NCI-H524 treated with DMSO at 0.1 percent for 48 hours (cell line): Measurements from ENCODE around the gene PLA2G1B.
A peak's percentile ranks its signal among the peaks of the same experiment; 100 is the strongest.

Source experiments
- DNase-seq: peaks from one replicate; lab custom pipeline; 2025; lab: John Stamatoyannopoulos, UW

The PLA2G1B gene

DNA sequence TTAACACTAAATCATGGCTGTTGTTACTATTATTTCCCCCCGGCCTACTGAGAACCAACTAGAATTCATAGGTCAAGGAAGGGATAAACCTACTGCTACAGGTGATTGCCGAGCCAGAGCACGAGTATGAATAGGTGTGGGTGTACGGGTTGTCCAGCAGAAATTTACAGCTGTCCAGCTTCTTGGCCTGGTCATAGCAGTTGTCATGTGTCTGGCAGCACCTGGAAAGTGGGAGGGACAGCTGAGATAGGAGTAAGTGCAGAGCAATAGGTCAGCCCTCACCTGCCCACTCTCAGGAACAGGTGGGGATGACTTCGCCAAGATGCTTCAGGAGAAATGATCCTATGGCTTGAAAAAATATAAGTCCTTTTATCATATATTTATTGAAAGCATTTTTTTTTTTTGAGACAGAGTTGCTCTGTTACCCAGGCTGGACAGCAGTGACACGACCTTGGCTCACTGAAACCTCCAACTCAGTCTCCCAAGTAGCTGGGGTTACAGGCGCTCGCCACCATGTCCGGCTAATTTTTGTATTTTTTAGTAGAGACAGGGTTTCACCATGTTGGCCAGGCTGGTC is 2.6 kb downstream of the PLA2G1B start:
- DNase-seq, result no peak

DNA sequence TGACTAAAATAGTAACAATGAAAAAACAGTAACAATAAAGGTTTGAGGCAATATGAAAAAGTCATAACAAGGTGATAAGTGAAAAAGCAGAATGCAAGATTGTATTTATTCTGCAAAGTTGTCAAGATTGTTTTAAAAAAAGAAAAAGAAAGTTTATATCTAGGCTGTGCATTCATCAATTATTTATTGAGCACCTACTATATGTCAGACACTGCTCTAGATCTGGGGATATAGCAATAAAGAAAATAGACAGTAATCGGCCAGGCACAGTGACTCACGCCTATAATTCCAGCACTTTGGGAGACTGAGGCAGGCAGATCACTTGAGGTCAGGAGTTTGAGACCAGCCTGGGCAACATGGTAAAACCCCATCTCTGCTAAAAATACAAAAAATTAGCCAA is 3.8 kb downstream of the PLA2G1B start:
- no peak for DNase-seq

DNA sequence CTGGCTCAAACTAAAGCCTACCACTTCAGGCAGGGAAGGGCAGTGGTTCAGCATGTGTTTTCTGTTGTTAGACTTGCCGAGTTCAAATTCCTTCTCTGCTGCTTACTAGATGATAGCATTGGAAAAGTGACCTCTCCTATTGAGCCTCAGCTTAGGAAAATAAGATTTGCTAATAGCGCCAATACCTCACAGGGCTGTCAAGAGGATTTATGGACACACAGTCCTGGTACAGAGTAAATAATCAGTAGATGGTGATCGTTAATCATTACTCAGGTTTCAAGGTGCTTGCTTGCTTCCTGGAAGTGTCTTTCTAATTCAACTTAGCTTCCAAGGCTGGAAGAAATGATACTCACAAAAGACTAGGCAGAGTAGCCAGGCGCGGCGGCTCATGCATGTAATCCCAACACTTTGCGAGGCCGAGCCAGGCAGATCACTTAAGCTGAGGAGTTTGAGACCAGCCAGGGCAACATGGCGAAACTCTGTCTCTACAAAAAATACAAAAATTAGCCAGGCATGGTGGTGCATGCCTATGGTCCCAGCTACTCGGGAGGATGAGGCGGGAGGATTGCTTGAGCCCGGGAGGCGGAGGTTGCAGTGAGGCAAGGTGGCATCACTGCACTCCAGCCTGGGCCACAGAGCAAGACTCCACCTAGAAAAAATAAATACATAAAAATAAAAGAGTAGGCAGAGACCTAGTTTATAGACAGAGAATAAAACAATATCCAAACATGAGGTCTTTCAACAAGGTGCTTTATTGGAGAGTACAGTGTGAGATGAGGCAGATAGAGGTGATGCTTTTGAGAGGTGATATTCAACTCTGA is 6.0 kb downstream of the PLA2G1B start:
- no peak for DNase-seq

GRCh38 chr12:120317224-120318105 is 10.1 kb downstream of the PLA2G1B start:
- DNase-seq, result peak; percentile 94

- DNase-seq, result no peak
Measured at GRCh38 chr12:120316798-120317223, 10.8 kb downstream of the PLA2G1B start.

GRCh38 chr12:120314220-120314619 is 13.4 kb downstream of the PLA2G1B start:
- DNase-seq, result no peak

DNA sequence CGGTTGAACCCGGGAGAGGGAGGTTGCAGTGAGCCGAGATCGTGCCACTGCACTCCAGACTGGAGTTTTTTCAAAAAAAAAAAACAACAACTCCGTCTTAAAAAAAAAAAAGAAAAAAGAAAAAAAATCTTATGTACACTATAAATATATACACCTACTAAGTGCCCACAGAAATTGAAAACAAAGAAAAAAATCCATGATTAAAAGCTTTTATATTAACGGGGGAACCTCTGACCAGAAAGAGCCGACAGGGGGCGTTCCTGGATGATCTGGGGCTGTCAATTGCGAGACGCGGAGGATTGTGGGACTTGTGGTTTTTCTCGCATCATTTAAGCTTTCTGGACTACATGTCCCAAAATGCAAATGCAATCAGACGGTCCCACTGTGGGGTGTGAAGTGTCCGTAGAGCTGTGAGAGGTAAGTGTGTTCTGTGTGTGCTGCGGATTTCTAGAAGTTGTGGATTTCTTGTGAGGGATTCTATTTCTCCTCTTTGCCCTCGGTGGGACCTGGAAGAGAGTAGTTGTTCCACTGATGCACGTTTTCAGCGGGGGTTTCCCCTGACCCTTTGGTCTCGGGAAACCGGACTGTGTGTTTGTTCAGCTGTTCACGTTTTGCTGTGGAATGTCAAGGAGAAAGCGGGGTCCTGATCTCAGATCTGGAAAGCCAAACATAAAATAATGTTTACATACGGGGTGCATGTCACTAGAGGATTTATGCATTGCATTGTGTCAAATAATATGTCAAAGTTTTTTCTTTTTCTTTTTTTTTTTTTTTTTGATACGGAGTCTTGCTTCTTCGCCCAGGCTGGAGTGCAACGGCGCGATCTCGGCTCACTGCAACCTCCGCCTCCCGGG is 25.4 kb downstream of the PLA2G1B start, which contains the start of gene SIRT4:
TSS of gene SIRT4 (plus strand) at position 360 of the 854 bp plus-strand sequence. CDS start 1,241 bp downstream, outside the sequence.
- DNase-seq, result peak; percentile 83

GRCh38 chr12:120292661-120293531 is 34.7 kb downstream of the PLA2G1B start, which contains the start of gene RNU4-1:
Gene RNU4-1 (minus strand): TSS chr12:120293237.
- DNase-seq, result peak; percentile 89

DNA sequence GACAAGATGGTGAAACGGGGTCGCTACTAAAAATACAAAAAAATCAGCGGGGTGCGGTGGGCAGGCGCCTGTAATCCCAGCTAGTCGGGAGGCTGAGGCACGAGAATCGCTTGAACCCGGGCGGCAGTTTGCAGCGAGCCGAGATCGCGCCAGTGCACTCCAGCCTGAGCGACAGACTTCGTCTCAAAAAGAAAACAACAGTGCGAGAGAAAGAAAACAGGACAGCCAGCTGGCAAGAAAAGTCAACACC is 35.2 kb downstream of the PLA2G1B start:
- DNase-seq, result no peak

DNA sequence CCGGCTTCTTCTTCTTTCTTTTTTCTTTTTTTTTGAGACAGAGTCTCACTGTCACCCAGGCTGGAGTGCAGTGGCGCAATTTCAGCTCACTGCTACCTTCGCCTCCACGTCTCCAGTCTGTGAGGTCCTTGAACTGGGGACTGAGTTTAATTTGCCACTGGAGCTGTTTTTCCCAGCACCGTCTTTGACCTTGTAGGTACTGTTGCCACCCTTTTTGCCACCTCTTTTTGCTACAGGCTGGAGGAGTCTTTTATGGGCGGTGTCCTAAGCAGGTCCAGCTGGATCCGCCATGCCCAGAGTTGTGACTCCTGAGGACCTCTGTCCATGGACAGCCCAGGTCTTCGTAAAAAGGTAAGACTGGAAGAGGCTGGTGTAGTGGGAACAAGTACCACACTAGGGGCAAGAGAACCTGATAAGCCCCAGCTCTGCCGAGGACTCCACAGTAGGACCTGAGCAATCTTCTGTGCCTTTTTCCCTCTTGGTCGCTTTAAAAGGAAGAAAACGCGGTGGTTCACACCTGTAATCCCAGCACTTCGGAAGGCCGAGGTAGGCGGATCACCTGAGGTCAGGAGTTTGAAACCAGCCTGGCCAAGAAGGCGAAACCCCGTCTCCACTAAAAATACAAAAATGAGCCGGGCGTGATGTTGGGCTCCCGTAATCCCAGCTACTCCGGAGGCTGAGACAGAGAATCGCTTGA is 36.8 kb downstream of the PLA2G1B start:
- no peak for DNase-seq

DNA sequence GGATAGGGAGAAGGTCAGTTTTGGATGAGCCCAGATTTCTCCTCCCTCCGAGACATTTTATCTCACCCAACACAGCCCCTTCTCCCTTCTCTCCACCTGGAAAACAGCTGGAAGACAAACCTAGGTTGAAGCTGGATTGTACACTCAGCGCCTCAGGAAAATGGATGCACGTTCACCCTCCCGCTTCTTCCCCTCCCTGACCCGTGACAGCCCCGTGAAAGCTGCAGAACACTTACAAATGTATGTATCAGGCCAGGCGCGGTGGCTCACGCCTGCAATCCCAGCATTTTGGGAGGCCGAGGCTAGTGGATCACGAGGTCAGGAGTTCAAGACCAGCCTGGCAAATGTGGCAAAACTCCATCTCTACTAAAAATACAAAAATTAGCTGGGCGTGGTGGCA is 40.1 kb downstream of the PLA2G1B start:
- DNase-seq, result no peak

- DNase-seq, result no peak
Measured at GRCh38 chr12:120286768-120287490, 40.6 kb downstream of the PLA2G1B start.

DNA sequence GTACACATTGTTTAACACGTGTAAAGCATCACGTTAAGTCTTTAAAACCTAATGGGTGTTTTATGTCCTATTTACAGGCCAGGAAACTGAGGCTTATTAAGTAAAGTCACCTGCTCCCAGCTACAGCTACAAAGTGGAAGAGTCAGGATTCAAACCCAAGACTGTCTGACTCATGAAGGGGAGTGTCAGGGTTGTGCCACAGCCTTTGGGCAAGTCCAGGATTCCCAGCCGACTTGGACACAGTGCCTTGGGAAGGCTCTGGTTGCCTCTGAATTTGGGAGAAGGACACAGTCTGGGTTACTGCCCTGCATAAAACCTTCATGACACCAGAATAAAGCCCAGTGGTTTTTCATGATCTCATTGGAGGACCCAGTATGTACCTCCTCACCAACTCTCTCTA is 43.2 kb downstream of the PLA2G1B start:
- DNase-seq, result no peak

DNA sequence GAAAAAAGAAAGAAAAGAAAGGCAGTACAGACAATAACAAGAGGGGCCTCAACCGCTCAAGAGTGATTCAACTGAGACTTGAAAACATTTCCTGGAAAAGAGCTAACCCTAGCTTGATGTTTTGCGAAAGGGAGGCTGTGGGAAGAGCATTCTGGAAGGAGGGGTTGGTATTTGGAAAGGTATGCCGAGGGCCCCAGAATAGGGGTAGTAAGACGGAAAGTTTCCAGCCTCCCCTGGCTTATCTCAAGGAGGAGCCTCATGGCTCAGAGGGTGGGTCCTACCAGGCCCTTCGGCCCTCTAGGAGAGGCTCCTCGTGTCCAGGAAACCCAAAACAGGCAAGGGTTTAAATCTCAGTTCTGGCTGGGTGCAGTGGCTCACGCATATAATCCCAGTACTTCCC is 44.3 kb downstream of the PLA2G1B start:
- no peak for DNase-seq

GRCh38 chr12:120278137-120279069 is 49.2 kb downstream of the PLA2G1B start:
- no peak for DNase-seq

DNA sequence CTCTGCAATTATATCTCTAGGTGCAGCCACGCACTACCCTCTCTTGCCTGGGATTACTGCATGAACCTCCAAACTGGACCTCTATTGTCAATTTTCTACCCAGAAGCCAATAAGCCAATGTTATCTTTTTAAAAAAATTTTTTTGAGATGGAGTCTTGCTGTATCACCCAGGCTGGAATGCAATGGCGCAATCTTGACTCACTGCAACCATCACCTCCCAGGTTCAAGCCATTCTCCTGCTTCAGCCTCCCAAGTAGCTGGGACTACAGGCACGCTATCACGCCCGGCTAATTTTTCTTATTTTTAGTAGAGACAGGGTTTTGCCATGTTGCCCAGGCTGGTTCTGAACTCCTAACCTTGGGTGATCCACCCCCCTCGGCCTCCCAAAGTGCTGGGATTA is 50.8 kb downstream of the PLA2G1B start:
- DNase-seq, result no peak
